Measurements from ENCODE around the gene GPR18.

Gene GPR18

DNA sequence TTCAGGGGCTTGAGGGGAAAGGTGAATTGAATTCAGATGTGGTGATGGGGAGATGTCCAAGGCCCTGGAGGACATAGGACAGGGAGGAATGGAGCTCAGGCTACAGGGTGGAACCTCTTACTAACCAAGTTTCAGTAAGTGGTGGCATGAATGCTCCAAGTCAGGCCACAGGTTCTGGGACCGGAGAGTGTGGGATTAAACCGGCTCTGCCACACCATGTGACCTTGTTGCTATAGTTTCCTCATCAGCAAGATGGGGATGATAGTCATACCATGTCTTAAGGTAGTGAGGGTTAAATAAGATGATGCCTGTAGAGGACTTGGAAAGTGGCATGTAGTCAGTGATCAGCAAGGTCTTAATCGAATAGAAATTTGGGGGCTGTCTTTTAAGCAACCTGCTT is 32.7 kb upstream of the GPR18 start:
- no peak for DNase-seq (ENCODE audit: low read depth)

DNA sequence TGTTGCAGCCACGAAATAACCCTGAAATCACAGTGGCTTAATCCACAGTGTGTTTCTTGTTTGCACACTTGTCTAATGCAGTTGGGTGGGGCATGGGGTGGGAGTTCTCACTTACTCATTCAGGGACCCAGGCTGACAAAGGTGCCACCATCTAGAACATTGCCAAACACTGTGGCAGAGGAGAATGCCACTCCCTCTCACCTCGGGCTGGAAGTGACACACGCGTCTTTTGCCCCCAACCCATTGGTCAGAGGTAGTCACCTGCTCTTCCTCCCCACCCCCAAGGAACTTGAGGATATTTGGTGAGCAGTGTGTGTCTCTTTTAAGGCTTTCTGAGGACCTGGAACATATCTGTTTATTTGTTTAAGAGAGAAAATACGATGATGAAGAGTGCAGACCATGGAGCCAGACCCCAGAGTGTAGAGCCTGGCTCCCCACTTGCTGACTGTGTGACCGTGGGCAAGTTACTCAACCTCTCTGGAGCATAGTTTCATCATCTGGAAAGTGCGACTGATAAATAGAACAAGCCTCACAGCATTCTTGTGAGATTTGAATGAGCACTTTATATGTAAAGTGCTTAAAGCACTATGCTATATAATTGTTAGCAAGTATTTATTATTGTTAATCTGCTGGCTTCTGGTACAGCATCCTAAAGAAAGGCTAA is 31.6 kb upstream of the GPR18 start:
- DNase-seq (ENCODE audit: low read depth): no peak

DNA sequence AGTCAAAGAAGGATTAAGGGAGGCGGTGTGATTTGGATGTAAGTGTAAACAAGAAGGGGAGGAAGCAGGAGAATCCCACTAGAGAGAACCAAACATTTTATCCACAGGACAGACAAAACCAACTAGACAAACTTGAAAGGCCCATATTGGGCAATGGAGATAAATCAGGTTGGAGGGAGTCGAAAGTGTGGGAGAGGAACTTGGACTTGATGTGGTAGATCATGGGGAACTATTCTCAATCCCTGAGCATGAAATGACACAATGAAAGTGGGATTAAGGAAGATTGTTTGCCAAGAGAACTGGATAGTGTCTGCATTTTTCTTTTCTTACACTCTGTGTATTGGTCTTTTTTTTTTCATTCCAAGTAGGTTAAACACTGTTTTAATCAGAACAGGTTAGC is 31.1 kb upstream of the GPR18 start:
- DNase-seq (ENCODE audit: low read depth): no peak

DNA sequence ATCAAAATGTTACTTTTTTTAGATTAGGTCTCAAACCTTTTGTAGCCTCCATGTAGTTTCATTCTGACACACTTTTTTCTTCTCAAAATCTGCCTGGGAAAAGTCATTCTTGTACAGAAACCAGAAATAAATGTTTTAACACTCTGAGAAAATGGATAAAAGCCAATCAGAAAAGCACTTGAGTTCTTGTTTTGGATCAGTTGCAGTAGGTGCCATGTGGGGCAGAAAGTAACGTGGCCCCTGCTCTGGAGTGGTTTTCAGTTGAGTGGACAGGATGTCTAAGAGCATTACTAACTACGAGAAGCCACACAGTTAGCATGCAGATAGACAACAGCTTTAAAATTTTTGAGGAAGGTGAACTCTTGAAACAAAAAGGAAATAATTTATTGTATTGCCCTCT is 29.9 kb upstream of the GPR18 start:
- DNase-seq (ENCODE audit: low read depth): no peak

DNA sequence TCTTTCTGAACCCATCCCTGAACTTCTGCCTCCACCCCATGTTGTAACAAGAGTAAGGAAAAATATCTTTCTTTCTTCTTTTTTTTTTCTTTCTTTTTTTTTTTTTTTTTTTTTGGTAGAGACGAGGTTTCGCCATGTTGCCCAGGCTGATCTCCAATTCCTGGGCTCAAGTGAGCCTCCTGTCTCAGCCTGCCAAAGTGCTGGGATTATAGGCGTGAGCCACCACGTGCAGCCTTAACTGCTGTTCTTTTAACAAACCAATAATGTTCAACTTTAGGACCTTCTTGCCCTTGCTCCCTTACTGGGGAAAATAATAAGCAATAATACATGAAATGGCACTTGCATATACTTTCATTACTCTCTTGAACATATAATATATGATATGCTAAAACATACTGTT is 29.4 kb upstream of the GPR18 start:
- no peak for DNase-seq (ENCODE audit: low read depth)

DNA sequence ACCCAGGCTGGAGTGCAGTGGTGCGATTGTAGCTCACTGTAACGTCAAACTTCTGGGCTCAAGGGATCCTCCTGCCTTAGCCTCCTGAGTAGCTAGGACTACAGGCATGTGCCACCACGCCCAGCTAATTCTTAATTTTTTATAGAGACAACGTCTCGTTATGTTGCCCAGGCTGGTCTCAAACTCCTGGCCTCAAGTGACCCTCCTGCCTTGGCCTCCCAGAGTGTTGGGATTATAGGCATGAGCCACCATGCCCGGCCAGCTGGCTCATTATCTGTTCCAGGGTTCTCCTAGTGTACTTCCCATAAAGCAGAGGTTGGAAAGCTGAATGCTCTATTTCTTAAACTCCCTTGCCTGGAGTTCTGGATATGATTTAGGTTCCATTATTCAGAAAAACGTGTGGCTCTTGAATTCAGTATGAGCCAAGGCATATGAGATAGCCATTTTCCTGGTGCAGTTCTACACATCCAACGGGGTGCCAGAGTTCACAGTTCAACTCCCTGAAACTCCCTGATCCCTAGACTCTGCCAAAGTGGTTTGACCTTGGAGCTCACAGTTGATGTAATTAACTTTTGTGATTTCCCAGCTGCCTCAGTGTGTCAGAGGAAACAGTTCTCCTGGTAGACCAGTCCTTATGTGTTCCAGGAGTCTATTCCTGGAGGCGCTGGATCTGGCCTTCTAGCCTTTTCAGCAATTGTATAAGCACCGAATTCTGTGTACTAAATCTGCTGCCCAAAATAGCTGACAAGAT is 27.4 kb upstream of the GPR18 start:
- DNase-seq (ENCODE audit: low read depth): no peak

DNA sequence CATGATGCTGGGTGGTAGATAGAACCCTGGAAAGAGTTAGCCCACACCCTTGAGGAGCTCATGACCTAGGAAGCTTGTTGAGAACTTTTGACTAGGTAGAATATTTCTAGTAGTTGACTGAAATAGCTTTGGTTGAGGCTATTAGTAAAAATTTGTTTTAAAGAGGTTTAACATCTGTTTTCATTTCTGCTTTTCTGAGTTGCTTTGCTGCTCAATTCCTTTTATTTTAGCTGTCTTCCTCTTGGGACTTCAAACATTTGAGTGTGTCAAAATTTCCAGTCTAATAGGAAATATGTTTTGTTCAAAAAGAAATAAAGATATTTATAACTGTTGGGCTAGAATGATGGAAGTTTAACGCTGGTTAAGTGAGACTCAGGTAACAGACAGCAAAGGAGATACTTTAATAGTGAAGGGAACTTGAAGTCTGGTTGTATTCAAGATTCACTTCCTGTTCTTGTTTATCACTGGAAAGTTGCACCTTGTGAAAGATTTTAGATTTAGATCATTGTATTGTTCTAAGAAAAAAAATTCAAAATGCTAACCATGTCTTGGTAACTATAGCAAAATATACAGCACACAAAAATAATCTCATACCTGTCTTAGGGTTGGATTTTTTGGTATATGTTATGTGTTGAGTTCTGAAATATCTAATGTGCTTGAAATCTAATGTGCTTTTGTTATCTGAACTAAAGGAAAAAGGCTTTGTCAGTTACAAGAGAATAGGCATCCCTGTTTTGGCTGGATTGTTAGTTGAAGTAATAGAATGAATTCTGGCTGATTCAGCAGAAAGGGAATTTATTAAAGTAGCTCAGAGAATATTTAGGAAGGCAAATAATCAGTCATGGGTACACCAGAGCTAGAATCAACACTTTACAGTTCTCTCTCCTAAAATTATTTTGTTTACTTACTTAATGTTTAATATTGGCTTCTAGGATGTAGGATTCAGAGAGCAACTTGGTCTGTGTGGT is 24.4 kb upstream of the GPR18 start:
- no peak for DNase-seq (ENCODE audit: low read depth)

DNA sequence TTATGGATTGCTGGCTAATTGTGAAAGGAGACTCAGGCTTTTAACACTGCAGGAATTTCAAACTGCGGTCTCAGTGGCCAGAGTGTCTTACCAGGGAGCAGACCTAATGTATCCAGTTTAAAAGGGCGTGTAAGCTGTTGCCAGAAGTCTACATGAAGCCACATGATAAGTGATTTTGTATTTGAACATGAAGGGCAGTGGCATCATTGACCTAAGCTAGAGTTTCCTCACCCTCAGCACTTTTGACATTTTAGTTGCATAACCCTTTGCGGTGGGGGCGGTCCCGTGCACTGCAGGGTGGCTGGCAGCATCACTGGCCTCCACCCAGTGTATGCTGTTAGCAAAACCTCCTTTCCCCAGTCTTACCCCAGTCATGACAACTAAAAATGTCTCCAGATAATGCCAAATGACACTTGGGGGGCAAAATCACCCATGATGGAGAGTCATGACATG is 23.7 kb upstream of the GPR18 start:
- peak; percentile 42 for DNase-seq (ENCODE audit: low read depth)

DNA sequence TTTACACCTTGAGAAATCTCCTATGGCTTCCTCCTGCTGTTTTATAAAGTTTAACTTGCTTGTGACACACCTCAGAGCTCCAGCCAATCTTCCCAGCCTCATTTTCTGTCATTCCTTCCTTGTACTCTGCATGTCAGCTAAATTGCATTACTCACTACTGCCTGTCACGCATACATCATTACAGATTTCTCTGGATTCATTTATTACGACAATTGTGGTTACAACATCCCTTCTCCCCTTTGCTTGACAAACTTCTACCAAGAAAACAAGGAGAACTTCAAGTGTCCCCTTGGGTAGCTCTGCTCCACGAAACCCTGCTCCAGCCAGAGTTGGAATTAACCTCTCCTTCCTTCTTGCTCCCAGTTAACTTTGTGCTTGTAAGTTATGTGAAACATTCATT is 22.0 kb upstream of the GPR18 start:
- no peak for DNase-seq (ENCODE audit: low read depth)

DNA sequence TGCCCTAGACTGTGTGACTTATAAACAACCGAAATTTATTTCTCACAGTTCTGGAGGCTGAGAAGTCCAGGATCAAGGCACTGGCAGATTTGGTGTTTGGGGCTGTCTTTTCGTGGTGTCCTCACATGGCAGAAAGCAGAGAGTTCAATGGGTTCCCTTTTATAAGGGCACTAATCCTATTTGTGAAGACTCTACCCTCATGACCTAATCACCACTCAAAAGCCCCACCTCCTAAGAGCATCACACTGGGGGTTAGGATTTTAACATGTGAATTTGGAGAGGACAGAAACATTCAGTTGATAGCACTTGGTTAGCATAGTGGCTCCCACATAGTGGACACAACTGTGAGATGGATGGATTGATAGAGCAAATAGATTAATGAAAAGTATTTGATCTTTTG is 21.5 kb upstream of the GPR18 start:
- DNase-seq (ENCODE audit: low read depth): no peak

DNA sequence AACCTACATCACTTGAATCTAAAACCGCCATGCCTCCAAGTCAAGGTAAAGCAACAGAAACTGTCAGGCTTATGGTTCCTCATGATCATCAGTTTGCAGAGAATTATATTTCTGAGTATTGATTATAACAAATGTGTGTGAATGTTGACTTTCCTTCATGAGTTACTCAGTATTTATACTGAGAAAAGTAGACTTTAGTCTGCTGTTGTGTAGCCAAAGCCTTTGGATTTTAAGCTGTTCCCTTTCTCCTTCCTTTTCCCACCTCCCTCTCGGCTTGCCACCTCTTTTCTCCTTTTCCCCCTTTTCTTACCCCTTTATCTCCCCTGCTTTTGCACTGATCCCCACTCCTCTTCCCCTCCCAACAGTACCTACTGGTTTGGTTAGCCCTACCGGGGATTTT is 20.7 kb upstream of the GPR18 start:
- no peak for DNase-seq (ENCODE audit: low read depth)

DNA sequence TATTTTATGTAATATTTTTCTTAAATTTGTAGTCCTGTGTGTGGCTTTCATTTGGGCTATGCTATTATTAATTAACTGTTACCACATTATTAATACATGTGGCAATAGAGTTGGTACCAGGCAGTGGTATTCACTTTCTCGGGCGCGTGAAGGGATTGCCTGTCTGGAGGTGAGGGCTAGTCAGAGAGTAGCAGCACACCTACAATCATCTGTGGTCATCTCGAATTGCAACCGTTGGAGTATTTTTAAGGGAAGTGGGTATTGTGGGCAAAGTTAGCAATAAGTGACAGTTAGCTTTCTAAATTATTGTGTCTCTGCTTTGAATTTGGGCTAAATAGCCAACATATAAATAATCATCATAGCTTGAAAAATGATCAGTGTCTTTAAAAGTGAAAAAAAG is 20.0 kb upstream of the GPR18 start:
- DNase-seq (ENCODE audit: low read depth): no peak

DNA sequence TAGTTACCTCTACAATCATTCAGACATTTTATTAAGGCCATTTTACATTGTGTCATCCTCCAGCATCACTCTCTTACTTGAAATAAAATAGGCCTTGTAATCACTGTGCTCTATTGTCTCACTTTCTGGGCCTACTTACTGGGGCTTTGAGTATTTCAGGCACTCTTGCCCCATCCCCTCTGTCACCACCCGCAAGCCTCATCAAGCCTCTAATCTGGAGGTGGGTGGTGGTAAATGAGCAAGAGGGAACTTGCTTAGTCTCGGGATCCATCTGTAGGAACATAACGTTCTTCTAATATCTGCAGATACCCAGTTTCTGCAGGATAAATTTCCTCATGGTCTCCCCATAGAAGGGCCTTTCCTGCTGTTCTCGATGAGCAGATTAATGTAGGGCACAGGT is 19.4 kb upstream of the GPR18 start:
- no peak for DNase-seq (ENCODE audit: low read depth)

DNA sequence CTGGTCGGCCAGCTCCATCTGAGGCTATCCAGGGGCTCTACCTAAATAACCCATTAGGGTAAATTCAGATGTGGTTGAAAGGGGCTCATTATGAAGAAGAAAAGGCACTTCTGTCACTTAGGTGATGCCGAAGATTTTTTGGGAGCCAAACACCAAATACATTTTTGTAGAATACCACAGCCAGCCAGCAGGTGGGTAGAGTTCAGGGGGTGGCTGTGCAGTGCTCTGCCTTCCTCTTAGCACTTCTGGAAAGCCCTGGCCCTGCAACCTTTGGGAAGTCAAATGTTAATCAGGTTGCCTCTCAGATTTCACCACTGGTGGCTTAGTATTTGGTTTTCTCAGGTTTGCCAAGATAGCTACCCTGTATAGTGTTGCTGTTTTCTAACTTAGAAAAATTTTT is 18.5 kb upstream of the GPR18 start:
- no peak for DNase-seq (ENCODE audit: low read depth)

DNA sequence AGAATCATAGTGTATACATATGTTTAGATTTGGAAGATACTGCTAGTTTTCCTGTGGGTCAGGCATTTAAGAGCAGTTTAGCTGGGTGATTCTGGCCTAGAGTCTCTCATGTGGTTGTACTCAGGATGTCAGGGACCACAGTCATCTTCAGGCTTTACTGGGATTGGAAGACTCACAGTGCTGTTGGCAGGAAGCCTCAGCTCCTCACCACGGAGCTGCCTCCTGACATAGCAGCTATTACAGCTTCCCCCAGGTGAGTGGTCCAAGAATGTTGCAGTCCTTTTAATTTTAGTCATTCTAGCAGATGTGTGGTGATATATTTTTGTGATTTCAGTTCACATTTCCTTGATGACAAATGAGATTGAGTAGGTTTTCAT is 16.9 kb upstream of the GPR18 start:
- no peak for DNase-seq (ENCODE audit: low read depth)

DNA sequence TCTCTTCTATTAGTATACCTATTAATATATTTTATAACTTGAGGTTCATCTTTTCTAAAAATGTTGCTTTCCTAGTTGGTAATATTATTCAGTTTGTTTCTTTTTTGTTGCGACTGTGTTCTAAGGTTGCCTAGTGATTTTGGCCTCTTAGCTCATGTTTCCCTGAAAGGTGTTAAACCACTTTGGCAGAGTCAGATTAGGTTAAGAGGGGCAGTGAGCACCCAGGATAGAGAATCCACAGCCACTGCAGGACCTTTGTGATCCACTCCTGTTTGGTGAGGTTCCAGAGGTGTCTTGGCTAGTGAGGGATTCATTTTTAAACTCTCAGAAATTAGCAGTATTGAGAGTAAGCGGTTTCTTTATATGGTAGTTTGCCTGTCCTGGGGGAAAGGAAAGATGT is 14.9 kb upstream of the GPR18 start:
- DNase-seq (ENCODE audit: low read depth): no peak

DNA sequence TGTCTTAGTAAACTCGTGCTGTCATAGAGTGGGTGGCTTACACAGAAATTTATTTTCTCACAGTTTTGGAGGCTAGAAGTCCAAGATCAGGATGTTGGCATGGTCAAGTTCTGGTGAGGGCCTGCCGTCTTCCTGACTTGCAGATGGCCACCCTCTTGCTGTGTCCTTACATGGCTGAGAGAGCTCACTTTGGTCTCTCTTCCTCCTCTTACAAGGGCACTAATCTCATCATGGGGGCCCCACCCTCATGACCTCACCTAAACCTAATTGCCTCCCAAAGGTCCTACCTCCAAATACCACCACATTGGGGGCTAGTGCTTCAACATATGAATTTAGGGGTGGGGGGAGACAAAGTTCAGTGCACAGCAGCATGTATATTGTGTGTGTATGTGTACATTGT is 14.3 kb upstream of the GPR18 start:
- DNase-seq (ENCODE audit: low read depth): no peak

DNA sequence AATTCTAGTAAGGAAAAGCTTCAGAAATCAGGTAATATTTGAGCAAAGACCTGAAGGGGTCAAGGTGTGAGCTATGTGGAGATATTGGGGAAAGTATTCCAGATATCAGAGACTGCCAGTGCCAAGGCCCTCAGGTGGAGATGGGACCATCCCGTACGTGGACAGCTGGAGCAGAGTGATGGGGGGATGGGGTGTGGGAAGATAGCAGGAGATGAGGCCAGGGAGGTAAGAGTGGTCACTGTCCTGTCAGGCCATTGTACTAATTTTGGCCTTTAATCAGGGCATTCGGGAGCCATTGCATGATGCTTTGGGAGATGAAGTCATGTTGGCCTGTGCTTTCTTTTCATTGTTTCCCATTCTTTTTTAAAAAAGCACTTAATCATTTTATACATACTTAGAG is 13.1 kb upstream of the GPR18 start:
- no peak for DNase-seq (ENCODE audit: low read depth)

DNA sequence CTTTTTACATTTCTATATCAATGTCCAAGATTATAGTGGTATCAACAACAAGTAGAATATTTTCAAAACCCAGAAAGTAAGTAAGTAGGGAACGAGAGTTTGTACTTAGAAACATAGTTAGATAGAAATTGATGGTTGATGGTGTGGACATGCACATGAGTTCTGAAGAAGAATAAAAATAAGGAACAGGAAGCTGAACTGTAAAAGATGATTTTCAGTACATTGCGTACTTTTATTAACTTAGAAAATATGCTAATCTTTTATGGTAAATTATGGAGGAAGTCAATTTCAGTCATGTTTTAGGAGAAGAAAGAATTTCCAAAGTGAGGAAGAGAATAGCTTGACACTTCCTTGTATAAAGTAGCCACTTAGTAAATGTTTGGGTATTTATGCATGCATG is 12.3 kb upstream of the GPR18 start:
- DNase-seq (ENCODE audit: low read depth): no peak

DNA sequence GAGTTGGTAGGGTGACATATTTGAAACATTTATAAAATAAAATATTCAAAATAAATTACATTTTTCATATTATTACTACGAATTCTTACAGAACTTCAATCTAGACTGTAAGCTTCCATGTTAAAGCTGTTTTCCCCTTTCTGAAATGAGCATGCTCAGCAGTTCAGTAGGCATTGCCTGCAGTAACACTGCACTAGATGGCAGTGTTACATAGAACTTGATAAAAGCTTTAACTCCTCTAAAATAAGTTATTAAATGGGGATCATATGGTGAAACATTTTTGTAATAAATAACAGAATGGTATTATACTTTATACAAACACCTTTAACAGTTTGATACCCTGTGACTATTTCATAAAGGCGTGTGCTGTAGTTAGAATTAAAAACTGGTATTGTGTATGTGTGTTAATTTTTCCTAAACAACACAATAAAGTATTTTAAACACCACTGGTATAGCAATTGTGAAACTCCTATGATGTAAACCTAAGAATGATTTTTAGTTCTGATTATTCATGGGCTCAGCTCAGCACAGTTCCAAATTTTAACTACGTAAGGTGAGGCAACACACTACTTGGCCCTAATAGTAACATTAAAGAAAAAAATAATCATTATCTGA is 11.6 kb upstream of the GPR18 start:
- DNase-seq (ENCODE audit: low read depth): peak; percentile 19

DNA sequence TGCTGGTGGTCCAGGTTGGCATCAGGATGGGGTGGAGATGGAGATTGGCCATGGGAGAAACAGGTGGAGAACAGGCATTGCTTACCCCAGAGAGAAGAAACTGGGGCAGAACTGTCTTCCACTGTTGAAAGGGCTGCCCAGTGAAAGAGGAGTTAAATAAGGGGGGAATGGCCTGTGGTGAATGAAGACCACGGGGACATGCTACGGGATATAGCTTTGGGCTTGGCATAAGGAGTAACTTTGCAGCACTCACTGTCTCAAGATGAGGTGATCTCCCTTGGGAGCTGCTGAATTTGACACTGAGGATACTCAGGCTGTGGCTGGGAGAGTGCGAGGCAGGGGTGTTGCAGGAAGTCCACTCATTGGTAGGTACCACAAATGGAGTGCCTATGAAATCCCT is 10.6 kb upstream of the GPR18 start:
- DNase-seq (ENCODE audit: low read depth): no peak

DNA sequence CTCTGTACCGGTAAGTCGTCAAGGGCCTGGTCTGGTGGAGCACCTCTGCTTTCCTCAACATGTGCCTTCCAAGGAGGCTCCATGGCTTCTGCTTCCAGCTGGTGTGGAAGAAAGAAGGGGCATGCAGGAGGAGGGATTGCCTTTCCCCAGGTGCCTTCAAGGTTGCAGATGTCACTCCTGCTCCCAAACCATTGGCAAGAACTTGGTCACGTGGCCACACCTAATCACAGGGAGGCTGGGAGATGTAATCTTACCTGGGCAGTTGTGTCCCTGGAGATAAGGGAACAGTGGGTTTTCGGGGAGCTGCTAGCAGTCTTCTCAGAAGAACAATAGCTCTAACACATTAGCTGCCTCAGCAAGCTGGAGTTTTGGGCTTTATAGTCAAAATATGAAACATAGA is 9.7 kb upstream of the GPR18 start:
- DNase-seq (ENCODE audit: low read depth): no peak
